K562 (cell line): ENCODE results near the gene PRDM16. TPM values are rescaled to one million over a fixed set of nuclear protein-coding genes. Genes with fewer than 3 reads are reported as not detected.

ENCODE experiments used
- ATAC-seq: fragments of 200-7000 bp; cut with Tn5 transposase; 3 replicates; pipeline ENCODE4 v1.9.1; 2020; ENCODE audit warnings: moderate library complexity
- BruUV-seq: library from RNA; stranded (reverse); fragments of 400-500 nt; replicated peaks from 2 replicates; lab custom pipeline; 2021; lab: Mats Ljungman, UMichigan
- CTCF ChIA-PET: fragments of 300-600 bp; formaldehyde crosslinking; extraction: SDS; loops from one replicate; lab custom pipeline; 2021; ENCODE audit warnings: low intra/inter-chr PET ratio; lab: Yijun Ruan, JAX
- POLR2A ChIA-PET: fragments of 300-600, 350-650 bp; sonication (Branson Sonifier 250); formaldehyde crosslinking; extraction: SDS; loops from one replicate; lab custom pipeline; 2021; ENCODE audit warnings: antibody characterized with exemption, inconsistent platforms; lab: Yijun Ruan, JAX
- DNase-seq, 4 experiments: peaks; one replicate each; pipeline versions ENCODE4 v3.0.0 to v3.0.0-alpha.2; 2011 to 2018; ENCODE audit warnings: low spot score in 3 of 4, mixed read lengths in 3 of 4; ENCODE audit errors: extremely low read depth in 1 of 4
- FAIRE-seq: peaks from 2 replicates; lab custom pipeline; 2011; peaks lifted over from hg19 to GRCh38; lab: Jason Lieb, UNC
- H2AFZ ChIP-seq: 2 replicates; pipeline ENCODE4 v1.6.0; 2011; ENCODE audit warnings: low read depth, low read length, control low read depth, inconsistent platforms
- H3K27ac ChIP-seq: fragments of 200-600 bp; 3 replicates; pipeline ENCODE4 v1.8.0; 2011; ENCODE audit warnings: low read depth, mild to moderate bottlenecking, control low read depth, inconsistent platforms, low read length, moderate library complexity, mixed read lengths; ENCODE audit errors: extremely low read depth
- H3K27me3 ChIP-seq, 2 experiments: fragments of 300-600 bp in 1 of 2; 2 replicates in 1 of 2; 3 replicates in 1 of 2; pipeline versions ENCODE4 v1.6.0 to v1.8.0; 2011; ENCODE audit warnings: inconsistent platforms in 2 of 2, low read length in 2 of 2, mild to moderate bottlenecking in 1 of 2, mixed read lengths in 1 of 2, moderate library complexity in 1 of 2; ENCODE audit not compliant: control insufficient read depth in 2 of 2, insufficient read depth in 2 of 2
- H3K36me3 ChIP-seq: fragments of 300-600 bp; 3 replicates; pipeline ENCODE4 v1.8.0; 2011; ENCODE audit warnings: mild to moderate bottlenecking, low read length, inconsistent platforms; ENCODE audit not compliant: control insufficient read depth, insufficient read depth
- H3K4me1 ChIP-seq, 2 experiments: fragments of 200-600 bp in 1 of 2; replicated peaks in 1 of 2; 2 replicates in 1 of 2; 3 replicates in 1 of 2; pipeline versions ENCODE4 v1.5.1 to v1.8.0; 2011; ENCODE audit warnings: inconsistent platforms in 2 of 2, low read length in 2 of 2, mild to moderate bottlenecking in 1 of 2, mixed read lengths in 1 of 2, moderate library complexity in 1 of 2; ENCODE audit not compliant: control insufficient read depth in 2 of 2, insufficient read depth in 2 of 2
- H3K4me2 ChIP-seq: 2 replicates; pipeline ENCODE4 v1.6.1; 2011; ENCODE audit warnings: low read length, control low read depth, inconsistent platforms, mixed read lengths; ENCODE audit not compliant: insufficient read depth
- H3K4me3 ChIP-seq: fragments of 200-600 bp; sonication (generic), shearing (Covaris generic); 2 replicates; pipeline ENCODE4 v1.5.1; 2016; ENCODE audit warnings: control low read depth, inconsistent platforms
- H3K79me2 ChIP-seq: fragments of 200-600 bp; 3 replicates; pipeline ENCODE4 v1.8.0; 2011; ENCODE audit warnings: low read length, inconsistent platforms; ENCODE audit not compliant: control insufficient read depth, insufficient read depth
- H3K9ac ChIP-seq, 2 experiments: 2 replicates each; pipeline versions ENCODE4 v1.6.0 to v1.6.1; 2011; ENCODE audit warnings: low read depth in 2 of 2, low read length in 2 of 2, control low read depth in 1 of 2, inconsistent platforms in 1 of 2, mild to moderate bottlenecking in 1 of 2, mixed read lengths in 1 of 2; ENCODE audit not compliant: insufficient read depth in 1 of 2
- H3K9me1 ChIP-seq: one replicate; pipeline ENCODE4 v1.6.0; 2011; ENCODE audit warnings: inconsistent platforms, mild to moderate bottlenecking, low read length, moderate library complexity; ENCODE audit not compliant: control insufficient read depth, insufficient read depth
- H3K9me3 ChIP-seq: replicated peaks from 2 replicates; pipeline ENCODE4 v1.5.1; 2011; ENCODE audit warnings: low read depth, low read length, inconsistent platforms; ENCODE audit not compliant: control insufficient read depth, insufficient read depth
- H4K20me1 ChIP-seq: replicated peaks from 2 replicates; pipeline ENCODE4 v1.6.1; 2011; ENCODE audit warnings: low read length, inconsistent platforms, mixed read lengths; ENCODE audit not compliant: control insufficient read depth, insufficient read depth
- ARID3A ChIP-seq: IDR thresholded peaks from 2 replicates; pipeline ENCODE4 v1.6.1; 2012; ENCODE audit warnings: low read depth, low read length, improper control_type of control experiment, borderline replicate concordance
- BRD4 ChIP-seq: fragments of 200-600 bp; sonication (generic); IDR thresholded peaks from 2 replicates; pipeline ENCODE4 v1.6.1; 2017; ENCODE audit warnings: inconsistent platforms
- CREB3 ChIP-seq: fragments of 450-650 bp; conservative IDR thresholded peaks from 2 replicates; pipeline ENCODE4 v1.6.1; 2016; ENCODE audit warnings: missing genetic modification characterization, low read depth, mild to moderate bottlenecking, missing compliant biosample characterization, moderate library complexity
- ETS2 ChIP-seq: IDR thresholded peaks from 2 replicates; pipeline ENCODE4 v1.6.1; 2016; ENCODE audit warnings: borderline replicate concordance, missing genetic modification characterization, mild to moderate bottlenecking, moderate library complexity, missing compliant biosample characterization; ENCODE audit not compliant: poor library complexity, severe bottlenecking
- HOMEZ ChIP-seq: fragments of 250-450 bp; sonication (Bioruptor Pico); IDR thresholded peaks from 2 replicates; pipeline ENCODE4 v1.4.0; 2020; ENCODE audit warnings: mild to moderate bottlenecking, moderate library complexity
- MEF2A ChIP-seq: IDR thresholded peaks from 2 replicates; pipeline ENCODE4 v1.6.1; 2011; ENCODE audit warnings: low read depth, mild to moderate bottlenecking, low read length, moderate library complexity; ENCODE audit not compliant: control insufficient read depth
- ZNF518B ChIP-seq: fragments of 250-450 bp; sonication (Bioruptor Pico); IDR thresholded peaks from 2 replicates; pipeline ENCODE4 v1.5.0; 2021; ENCODE audit warnings: mild to moderate bottlenecking, moderate library complexity
- WGBS: fragments of 100-300 bp; shearing (Covaris generic); methylation state at CpG from one replicate; pipeline ENCODE4 v1.1.6; 2016; ENCODE audit warnings: low coverage, mixed read lengths; ENCODE audit not compliant: insufficient coverage; ENCODE audit errors: missing lambda C conversion rate; 5-methylcytosine and 5-hydroxymethylcytosine counted together
- in situ Hi-C: fragments of 300-500 bp; cut with MboI; formaldehyde crosslinking; loops from 4 replicates; pipeline ENCODE4 v1.15.0; 2018; ENCODE audit warnings: inconsistent platforms, mixed read lengths
- intact Hi-C: fragments of 100-400 bp; cut with micrococcal nuclease; formaldehyde crosslinking; loops from 2 replicates; pipeline ENCODE4 v1.14.2; 2022
- polyA plus RNA-seq, 8 experiments: library from polyadenylated mRNA; depleted of rRNA in 4 of 8; stranded (reverse) in 5 of 8; unstranded in 3 of 8; fragments of >200 nt; fragmentation: Nextera tagmentation in 2 of 8; fragmentation: Illumina TruSeq in 1 of 8; extraction: Ambion mirVana in 2 of 8; extraction: Trizol in 1 of 8; gene quantifications; 2 replicates each; pipeline versions ENCODE4 v1.2.1 to v1.2.3, GENCODE V29; 2011 to 2014; ENCODE audit warnings: inconsistent platforms in 1 of 8, missing spikeins in 1 of 8
- total RNA-seq, 7 experiments: library from RNA; depleted of rRNA in 6 of 7; stranded (reverse); fragments of >200 nt in 6 of 7; fragmentation: Illumina TruSeq in 2 of 7; extraction: Trizol in 2 of 7; gene quantifications; 2 replicates each; pipeline versions ENCODE4 v1.2.1 to v1.2.3, GENCODE V29; 2011 to 2021; ENCODE audit warnings: low replicate concordance in 1 of 7
- TF ChIP-seq, protein P1 (sequence below): fragments of 250-450 bp; sonication (Bioruptor Pico); IDR thresholded peaks from 2 replicates; pipeline ENCODE4 v1.5.0; 2021
- TF ChIP-seq, protein P2 (sequence below): IDR thresholded peaks from 3 replicates; pipeline ENCODE4 v1.6.1; 2011; ENCODE audit warnings: borderline replicate concordance, mild to moderate bottlenecking; ENCODE audit not compliant: insufficient read length, insufficient read depth

PRDM16 gene
- total and polyA plus RNA-seq, 9 of the 15 experiments (the other 6 are each of a cell fraction or from before 2014, with no cell fraction given): 0.10 to 0.27 TPM; not detected in 7

DNA sequence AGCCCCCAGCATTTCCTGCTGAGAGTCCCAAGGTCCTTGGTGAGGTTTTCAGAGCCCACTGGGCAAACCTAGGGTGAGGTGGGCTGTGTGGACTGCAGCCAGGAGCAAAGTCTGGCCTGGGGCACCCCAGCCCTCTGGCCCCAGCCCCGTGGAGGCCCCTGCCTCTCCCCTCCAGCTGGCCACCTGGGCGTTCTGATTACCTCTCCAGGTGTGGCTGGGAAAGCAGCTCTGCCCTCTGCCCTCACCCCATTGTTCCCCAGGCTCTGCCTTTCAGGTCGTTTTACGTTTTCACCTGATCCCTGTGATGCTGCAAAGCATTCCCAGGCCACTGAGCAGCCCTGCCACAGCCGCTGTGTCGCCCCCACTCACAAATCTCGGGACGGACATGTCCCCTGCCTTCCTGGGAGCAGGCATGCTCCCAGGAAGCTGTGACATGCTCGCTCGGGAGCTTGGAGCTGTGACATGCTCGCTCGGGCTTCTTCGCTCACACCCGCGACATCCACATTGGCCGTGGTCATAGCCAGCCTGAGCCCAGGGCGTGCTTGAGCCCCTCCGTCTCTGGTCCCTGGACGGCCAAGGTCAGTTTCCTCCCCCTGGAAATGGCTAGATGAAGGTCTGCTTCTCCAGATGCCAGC lies 216.2 kb downstream of the PRDM16 start:
- intact Hi-C loops (no loop called here), in situ Hi-C loops (no loop called here)
- BruUV-seq: no TSS peak
- POLR2A ChIA-PET: interaction anchor here (0.7 kb wide), 1 partner anchor 41 kb away, joined by 3 read pairs; no protein-coding TSS in a partner anchor
- no peak for FAIRE-seq
- no peak overlapping the region for H3K4me2 ChIP-seq
- no peaks in the 10 kb centered on the region for H3K9me1 ChIP-seq
- peaks cover 7% of the 10 kb centered on the region; the same call in 1 of the 2 replicates for H4K20me1 ChIP-seq
- no peak for ATAC-seq
- no peak overlapping the region for H2AFZ ChIP-seq
- H3K27me3 ChIP-seq: peaks cover 11 to 82% of the 10 kb centered on the region in 2 experiments; a peak in 3 of 5 replicates
- H3K27ac ChIP-seq: no peak overlapping the region
- H3K4me1 ChIP-seq: peaks cover 0 to 7% of the 10 kb centered on the region in 2 experiments; a peak in 1 of 5 replicates
- CTCF ChIA-PET: interaction anchor here (0.7 kb wide), 1 partner anchor 219 kb away, joined by 3 read pairs; no protein-coding TSS in a partner anchor
- no peaks in the 10 kb centered on the region for H3K36me3 ChIP-seq
- TF ChIP-seq CREB3 (tag): no peak
- TF ChIP-seq, protein P1, sequence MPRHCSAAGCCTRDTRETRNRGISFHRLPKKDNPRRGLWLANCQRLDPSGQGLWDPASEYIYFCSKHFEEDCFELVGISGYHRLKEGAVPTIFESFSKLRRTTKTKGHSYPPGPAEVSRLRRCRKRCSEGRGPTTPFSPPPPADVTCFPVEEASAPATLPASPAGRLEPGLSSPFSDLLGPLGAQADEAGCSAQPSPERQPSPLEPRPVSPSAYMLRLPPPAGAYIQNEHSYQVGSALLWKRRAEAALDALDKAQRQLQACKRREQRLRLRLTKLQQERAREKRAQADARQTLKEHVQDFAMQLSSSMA (CRISPR knock-in tag): no peak
- TF ChIP-seq BRD4: no peak
- no peak for TF ChIP-seq HOMEZ (CRISPR knock-in tag)
- no peak for TF ChIP-seq ETS2 (tag)
- TF ChIP-seq ARID3A: no peak
- TF ChIP-seq, protein P2, sequence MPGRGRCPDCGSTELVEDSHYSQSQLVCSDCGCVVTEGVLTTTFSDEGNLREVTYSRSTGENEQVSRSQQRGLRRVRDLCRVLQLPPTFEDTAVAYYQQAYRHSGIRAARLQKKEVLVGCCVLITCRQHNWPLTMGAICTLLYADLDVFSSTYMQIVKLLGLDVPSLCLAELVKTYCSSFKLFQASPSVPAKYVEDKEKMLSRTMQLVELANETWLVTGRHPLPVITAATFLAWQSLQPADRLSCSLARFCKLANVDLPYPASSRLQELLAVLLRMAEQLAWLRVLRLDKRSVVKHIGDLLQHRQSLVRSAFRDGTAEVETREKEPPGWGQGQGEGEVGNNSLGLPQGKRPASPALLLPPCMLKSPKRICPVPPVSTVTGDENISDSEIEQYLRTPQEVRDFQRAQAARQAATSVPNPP: no peak
- no peak for TF ChIP-seq ZNF518B
- no peak for TF ChIP-seq MEF2A
- TF ChIP-seq, all 486 proteins: peak for 0
- no peak for DNase-seq
- Histone ChIP-seq H3K9ac (no peak overlapping the region), H3K79me2 (no peaks in the 10 kb centered on the region), H3K9me3 (no peaks in the 10 kb centered on the region), H3K4me3 (no peak overlapping the region)
- 0% methylated on average over 18 of the region's 19 CpGs for WGBS
